ENCODE data around the gene TRIM32.

TRIM32 gene

GRCh38 chr9:116704470-116704869 is 17.4 kb downstream of the TRIM32 start:
- DNase-seq: no peak

GRCh38 chr9:116705531-116705930 is 18.4 kb downstream of the TRIM32 start:
- no peak for DNase-seq

- no peak for DNase-seq
Observed at GRCh38 chr9:116706310-116707290, 19.5 kb downstream of the TRIM32 start.

GRCh38 chr9:116712781-116713180 is 25.7 kb downstream of the TRIM32 start:
- DNase-seq: no peak

- no peak for DNase-seq
Observed at GRCh38 chr9:116713271-116713670, 26.2 kb downstream of the TRIM32 start.

- DNase-seq: no peak
Observed at GRCh38 chr9:116715751-116716150, 28.6 kb downstream of the TRIM32 start.

GRCh38 chr9:116716438-116716837 is 29.3 kb downstream of the TRIM32 start:
- DNase-seq: no peak

- peak in 1 of 58 donors; percentile 29 for DNase-seq
Observed at GRCh38 chr9:116717150-116717549, 30.0 kb downstream of the TRIM32 start.

GRCh38 chr9:116718111-116718510 is 31.0 kb downstream of the TRIM32 start:
- DNase-seq: no peak

GRCh38 chr9:116720111-116720510 is 33.0 kb downstream of the TRIM32 start:
- DNase-seq: no peak

GRCh38 chr9:116721411-116721810 is 34.3 kb downstream of the TRIM32 start:
- no peak for DNase-seq

GRCh38 chr9:116721944-116722343 is 34.8 kb downstream of the TRIM32 start:
- DNase-seq: no peak

- DNase-seq: no peak
Observed at GRCh38 chr9:116724123-116724522, 37.0 kb downstream of the TRIM32 start.

- DNase-seq: no peak
Observed at GRCh38 chr9:116726602-116727001, 39.5 kb downstream of the TRIM32 start.

- no peak for DNase-seq
Observed at GRCh38 chr9:116733010-116733641, 46.0 kb downstream of the TRIM32 start.

GRCh38 chr9:116736399-116737151 is 49.5 kb downstream of the TRIM32 start:
- no peak for DNase-seq

GRCh38 chr9:116737152-116737546 is 50.0 kb downstream of the TRIM32 start:
- DNase-seq: peak in 56 of 58 donors; percentile 26 to 90 (median 68)

- DNase-seq: no peak
Observed at GRCh38 chr9:116741086-116741740, 54.1 kb downstream of the TRIM32 start.

GRCh38 chr9:116741742-116742141 is 54.6 kb downstream of the TRIM32 start:
- DNase-seq: no peak

GRCh38 chr9:116749176-116749575 is 62.1 kb downstream of the TRIM32 start:
- no peak for DNase-seq

- DNase-seq: no peak
Observed at GRCh38 chr9:116749772-116750171, 62.7 kb downstream of the TRIM32 start.
